COLO668 (cell line): ENCODE data around the gene MAGI3.
A peak's percentile ranks its signal among the peaks of the same experiment; 100 is the strongest.
"Not testable (repeated sequence)": the region's sequence is repeated elsewhere in the genome, so short reads cannot be mapped to it uniquely, and the experiment has no call there.

Experiments
- DNase-seq: peaks from one replicate; lab custom pipeline; 2025; ENCODE audit not compliant: unreplicated experiment; lab: John Stamatoyannopoulos, UW

MAGI3 gene

DNA sequence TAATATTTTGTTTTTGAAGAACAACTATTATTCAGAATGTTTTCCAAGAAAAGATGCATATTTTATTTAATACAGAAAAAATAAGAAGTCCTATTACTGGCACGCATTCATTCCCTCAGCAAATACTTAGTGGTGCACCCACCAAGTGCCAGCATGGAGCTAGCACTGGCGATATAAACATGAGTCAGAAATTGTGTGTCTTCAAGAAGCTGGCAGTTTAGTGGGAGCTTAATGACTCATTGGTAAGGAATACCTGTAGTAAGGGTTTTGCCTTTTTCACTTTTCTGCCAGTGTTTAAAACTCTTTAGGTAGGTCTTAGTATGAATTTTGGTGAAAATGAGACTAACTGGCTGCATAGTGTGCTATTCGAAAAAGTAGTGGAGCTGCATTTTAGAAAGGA is 6.3 kb downstream of the MAGI3 start:
- no peak for DNase-seq

- no peak for DNase-seq
Measured at GRCh38 chr1:113399062-113399583, 8.8 kb downstream of the MAGI3 start.

DNA sequence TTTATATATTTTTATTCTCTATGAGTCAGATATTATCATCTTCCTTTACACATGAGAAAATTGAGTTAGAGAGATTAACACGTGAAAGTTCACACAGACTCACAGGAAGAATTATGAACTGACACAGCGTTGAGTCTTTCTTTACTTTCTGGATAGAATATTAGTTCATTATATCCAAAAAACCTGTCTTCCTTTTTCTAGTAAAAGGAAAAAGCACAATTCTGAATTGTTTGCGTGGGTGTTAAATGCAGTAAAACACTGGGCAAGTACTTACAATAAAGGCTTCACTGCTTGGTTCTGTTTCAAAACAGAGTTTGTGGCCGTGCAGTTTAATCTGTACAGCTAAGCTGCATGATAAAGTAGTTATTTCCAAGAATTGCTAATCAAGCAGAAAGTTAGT is 10.8 kb downstream of the MAGI3 start:
- DNase-seq, result no peak

- DNase-seq, result no peak
Measured at GRCh38 chr1:113401728-113402127, 11.4 kb downstream of the MAGI3 start.

DNA sequence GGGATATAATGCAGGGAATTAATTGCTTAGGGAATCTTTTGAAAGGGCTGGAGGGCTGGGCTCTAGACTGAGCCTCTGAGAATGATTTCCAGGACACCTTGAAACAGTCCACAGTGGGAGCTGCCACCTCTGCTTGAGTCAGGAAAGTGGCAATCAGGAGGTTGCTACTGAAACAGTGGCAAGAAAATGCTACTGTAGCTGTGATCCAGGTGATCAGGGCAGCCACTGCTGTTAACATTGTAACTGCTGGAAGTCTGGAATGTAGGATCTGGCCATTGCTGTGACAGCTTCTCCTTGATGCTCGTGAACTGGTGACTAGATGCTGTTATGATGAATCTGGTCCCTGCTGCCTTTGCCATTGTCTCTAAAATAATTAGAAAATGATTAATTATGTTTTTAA is 12.8 kb downstream of the MAGI3 start:
- DNase-seq, result no peak

DNA sequence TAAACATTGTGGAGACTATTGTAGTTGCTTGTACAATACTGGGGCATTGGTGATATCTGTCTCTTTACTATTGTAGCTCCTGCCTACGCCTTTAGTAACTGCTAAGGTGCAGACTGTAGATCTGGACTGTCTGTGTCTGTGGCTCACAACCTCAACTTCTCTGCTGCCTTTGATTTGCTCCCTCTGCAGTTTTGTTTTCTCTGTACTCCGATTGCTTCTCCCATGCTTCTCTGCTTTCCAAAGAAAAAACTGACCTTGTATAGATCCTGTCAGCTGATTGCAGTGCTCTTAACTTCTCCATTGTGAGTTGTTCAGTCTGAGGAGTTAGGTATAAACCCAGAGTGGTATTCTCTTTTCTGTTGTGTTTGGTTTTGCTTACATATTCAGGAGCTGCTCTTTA is 15.3 kb downstream of the MAGI3 start:
- DNase-seq, result no peak

DNA sequence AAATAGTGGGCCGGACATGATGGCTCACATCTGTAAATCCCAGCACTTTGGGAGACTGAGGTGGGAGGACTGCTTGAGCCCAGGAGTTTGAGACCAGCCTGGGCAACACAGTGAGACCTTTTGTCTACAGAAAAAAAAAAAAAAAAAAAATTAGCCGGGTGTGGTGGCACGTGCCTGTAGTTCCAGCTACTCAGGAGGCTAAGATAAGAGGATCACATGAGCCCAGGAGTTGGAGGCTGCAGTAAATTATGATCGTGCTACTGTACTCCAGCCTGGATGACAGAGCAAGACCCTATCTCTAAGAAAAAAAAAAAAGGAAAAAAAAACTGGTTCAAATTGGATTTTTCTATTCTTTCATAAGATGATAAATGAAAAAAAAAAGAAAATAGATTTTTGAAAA is 15.8 kb downstream of the MAGI3 start:
- DNase-seq, result not testable (repeated sequence)

DNA sequence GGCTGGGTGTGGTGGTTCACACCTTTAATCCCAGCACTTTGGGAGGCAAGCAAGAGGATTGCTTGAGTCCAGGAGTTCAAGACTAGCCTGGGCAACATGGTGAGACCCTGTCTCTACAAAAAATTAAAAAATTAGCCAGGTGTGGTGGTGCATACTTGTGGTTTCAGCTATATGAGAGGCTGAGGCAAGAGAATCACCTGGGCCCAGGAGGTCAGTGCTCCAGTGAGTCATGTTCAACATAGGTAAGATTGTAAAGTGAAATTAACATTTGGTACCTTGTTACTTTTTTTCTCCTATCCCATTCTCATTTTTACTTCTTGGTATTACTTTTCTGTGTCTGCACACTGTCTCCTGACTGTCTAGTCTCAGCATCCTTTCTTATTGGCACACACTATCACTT is 19.0 kb downstream of the MAGI3 start:
- no peak for DNase-seq

DNA sequence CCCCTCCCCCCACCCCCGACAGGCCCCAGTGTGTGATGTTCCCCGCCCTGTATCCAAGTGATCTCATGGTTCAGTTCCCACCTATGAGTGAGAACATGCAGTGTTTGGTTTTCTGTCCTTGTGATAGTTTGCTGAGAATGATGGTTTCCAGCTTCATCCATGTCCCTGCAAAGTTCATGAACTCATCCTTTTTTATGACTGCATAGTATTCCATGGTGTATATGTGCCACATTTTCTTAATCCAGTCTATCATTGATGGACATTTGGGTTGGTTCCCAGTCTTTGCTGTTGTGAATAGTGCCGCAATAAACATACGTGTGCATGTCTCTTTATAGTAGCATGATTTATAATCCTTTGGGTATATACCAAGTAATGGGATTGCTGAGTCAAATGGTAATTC is 21.7 kb downstream of the MAGI3 start:
- DNase-seq, result not testable (repeated sequence)

- no peak for DNase-seq
Measured at GRCh38 chr1:113415310-113416070, 25.2 kb downstream of the MAGI3 start.

DNA sequence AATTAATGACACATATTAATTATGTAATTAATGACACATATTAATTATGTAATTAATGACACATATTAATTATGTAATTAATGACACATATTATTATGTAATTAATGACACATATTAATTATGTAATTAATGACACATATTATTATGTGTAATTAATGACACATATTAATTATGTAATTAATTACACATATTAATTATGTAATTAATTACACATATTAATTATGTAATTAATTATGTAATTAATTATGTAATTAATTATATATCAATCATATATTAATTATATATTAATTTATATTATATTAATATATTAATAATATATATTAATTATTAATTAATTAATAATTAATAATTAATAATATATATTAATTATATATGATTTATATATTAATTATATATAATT is 25.8 kb downstream of the MAGI3 start:
- not testable (repeated sequence) for DNase-seq

DNA sequence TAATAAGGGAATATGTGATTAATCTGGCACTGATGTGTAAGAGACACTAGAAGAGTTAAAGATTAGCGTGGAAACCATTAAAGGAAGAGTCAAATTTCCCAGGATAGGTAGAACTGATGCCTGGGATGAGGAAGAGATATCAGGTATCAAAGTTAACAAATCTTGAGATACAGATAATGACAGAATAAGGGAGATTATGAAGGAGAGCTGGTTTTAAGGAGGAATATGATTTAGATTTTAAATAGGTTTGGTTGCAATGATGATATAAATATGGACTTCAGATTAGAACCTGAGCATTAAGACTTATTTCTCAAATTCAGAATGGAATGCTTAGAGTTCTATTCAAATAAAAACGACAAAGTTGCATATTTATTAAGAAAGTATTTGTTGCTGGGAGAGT is 26.2 kb downstream of the MAGI3 start:
- no peak for DNase-seq

DNA sequence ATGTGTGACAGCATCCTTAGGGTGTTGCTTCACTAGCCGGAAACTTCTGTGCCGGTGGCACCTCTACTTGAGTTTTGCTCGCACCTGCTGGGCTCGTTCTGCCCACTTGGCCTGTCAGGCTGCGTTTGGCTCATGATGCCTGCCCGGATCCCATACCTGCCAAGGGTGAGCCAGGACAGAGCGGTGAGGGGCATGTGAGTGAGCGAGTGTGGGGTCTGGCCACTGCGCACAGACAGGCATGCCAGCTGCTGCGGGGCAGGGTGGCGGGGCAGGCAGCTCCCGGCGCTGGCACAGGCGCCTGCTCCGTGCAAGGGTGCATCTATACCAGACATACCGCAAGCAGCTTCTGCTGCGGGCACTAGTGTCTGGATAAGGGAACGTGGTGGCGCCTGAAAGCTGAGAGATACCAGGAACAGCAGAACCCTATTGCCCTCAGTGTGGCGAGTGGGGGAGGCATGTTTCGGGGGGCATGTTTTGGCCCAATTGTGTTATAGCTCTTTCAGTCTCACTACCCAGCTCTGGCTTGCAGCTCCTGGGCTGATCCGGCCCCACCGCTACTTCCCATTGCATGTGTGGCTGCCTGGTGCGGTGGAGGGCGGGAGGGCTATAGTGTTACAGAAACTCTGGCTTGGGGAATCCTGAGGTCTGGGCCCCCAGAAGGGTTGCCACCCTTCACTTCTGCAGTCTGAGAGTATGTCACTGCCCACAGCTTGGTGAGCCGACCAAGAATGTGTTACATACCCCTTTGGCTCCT is 32.2 kb downstream of the MAGI3 start:
- no peak for DNase-seq

DNA sequence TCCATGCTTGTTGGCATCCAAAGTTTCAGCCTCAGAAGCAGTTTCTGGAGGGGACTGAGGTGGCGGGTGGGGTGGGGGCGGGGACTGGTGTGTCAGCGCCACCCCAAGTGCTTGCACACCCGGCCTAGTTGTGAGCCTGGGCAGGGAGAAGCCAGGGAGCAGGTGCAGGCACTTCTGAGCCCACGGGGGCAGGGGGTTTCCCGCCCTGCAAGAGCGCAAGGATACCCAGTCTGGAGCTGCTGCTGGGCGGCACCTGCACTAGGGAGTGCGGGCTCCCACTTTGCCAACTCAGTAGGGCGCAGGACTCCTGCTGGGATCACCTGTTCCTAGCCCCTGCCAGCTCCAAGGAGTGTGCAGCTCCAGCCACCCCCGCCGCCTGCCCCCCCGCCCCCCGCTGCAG is 33.5 kb downstream of the MAGI3 start:
- no peak for DNase-seq

DNA sequence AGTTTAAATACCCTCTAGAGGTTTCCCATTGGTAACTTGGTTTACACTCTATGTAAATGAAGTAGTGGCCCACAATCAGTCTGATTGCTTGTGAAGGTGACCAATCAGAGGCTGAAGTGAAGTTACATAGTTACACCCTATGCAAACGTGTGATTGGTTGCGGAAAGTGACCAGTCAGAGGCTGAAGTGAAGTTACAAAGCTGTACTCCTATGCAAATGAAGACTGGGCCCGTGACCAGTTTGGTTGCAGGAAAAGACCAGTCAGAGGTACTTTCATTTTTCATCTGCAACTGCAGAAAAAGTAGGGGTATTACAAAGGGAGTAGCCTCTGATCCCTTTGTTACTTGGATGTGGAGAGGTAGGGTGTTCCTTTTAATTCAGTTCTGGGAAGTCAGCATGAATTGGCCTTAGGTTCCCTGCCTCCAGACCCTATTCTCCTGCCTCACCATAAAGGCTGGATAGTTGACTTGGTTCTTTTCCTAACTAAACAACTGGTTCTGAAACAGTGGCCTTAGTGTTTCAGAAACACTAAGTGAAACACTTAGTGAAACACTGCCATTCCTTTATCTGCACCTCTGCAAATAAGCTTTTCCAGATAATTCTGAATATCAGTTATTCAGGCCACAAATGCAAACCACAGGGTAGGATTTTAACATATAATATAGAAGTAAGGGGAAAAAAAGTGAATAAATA is 39.3 kb downstream of the MAGI3 start:
- DNase-seq, result no peak

DNA sequence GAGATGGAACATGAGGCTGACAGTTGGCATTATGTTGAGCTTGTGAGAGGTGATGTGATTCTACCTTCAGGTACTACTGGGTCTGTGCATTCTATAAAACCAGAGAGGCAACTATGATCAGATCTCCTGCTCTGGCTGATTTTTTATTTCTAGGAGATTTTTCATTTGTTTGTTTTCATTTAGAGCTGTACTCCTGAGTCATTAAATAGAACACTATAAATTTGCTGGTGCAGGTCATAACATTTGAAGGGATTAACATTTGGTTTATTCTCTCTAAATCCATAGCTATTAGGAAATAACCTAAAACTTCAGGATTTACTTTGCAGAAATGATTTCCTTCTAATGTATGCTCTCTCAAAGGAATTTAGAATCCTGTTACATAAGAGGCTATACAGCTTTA is 42.9 kb downstream of the MAGI3 start:
- no peak for DNase-seq

- peak; percentile 42 for DNase-seq
Measured at GRCh38 chr1:113434081-113434873, 44.0 kb downstream of the MAGI3 start.

- DNase-seq, result no peak
Measured at GRCh38 chr1:113434874-113435175, 44.5 kb downstream of the MAGI3 start.

- DNase-seq, result no peak
Measured at GRCh38 chr1:113437554-113438341, 47.4 kb downstream of the MAGI3 start.

DNA sequence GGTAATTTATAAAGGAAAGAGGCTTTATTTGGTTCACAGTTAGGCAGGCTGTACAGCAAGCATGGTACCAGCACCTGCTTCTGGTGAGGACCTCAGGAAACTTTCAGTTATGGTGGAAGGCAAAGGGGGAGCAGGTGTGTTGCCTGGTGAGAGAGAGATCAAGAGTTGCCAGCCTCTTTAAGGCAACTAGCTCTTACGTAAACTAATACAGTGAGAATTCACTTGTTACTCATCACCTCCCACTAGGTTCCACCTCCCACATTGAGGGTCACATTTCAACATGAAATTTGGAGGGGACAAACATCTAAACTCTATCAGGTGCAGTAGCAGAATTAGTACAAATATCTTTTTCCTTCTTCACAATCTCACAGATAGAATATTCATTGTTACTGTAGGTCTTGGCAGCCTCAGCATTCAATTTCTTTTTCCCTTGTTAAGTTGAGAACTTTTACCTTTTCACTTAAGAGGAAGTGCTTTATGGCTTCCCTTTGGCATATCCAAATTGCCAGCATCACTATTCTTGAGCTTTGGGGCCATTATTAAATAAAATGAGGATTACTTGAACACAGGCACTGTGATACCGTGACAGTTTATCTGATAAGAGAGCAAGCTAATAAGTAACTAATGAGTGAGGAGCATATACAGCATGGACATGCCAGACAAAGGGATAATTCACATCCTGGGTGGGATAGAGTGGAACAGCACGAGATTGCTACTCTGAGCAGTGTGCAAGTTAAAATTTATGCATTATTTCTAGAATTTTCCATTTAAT is 48.4 kb downstream of the MAGI3 start:
- DNase-seq, result no peak
